GM19455 (cell line): ENCODE results near the gene UCK1.

Source experiments
- ATAC-seq: cut with Tn5 transposase; IDR thresholded peaks from one replicate; pipeline ENCODE4 v1.9.1; 2021; ENCODE audit not compliant: unreplicated experiment

UCK1 gene

GRCh38 chr9:131478421-131478868 lies 52.6 kb downstream of the UCK1 start:
- ATAC-seq, result no peak

- ATAC-seq, result no peak
Observed at GRCh38 chr9:131477816-131478419, 53.1 kb downstream of the UCK1 start.

- no peak for ATAC-seq
Observed at GRCh38 chr9:131477367-131477766, 53.7 kb downstream of the UCK1 start.

GRCh38 chr9:131476777-131477345 lies 54.2 kb downstream of the UCK1 start:
- no peak for ATAC-seq

- ATAC-seq, result no peak
Observed at GRCh38 chr9:131475956-131476776, 54.9 kb downstream of the UCK1 start.

- ATAC-seq, result no peak
Observed at GRCh38 chr9:131475111-131475955, 55.7 kb downstream of the UCK1 start.

GRCh38 chr9:131474711-131475110 lies 56.4 kb downstream of the UCK1 start:
- no peak for ATAC-seq

- no peak for ATAC-seq
Observed at GRCh38 chr9:131473891-131474290, 57.2 kb downstream of the UCK1 start.
